GM06990 (cell line): ENCODE results near the gene EGFR.

Experiments
- DNase-seq: peaks from one replicate; pipeline ENCODE4 v3.0.0-alpha.2; 2011; ENCODE audit not compliant: insufficient read length; ENCODE audit errors: extremely low read depth
- H3K27me3 ChIP-seq: replicated peaks from 2 replicates; pipeline ENCODE4 v1.6.0; 2011; ENCODE audit warnings: low read length; ENCODE audit not compliant: control insufficient read depth, insufficient read depth
- H3K36me3 ChIP-seq: 2 replicates; pipeline ENCODE4 v1.5.1; 2011; ENCODE audit warnings: low read length; ENCODE audit not compliant: control insufficient read depth, insufficient read depth
- H3K4me3 ChIP-seq: replicated peaks from 2 replicates; pipeline ENCODE4 v1.5.1; 2011; ENCODE audit warnings: low read depth, mild to moderate bottlenecking, control low read depth, low read length
- CTCF ChIP-seq: IDR thresholded peaks from 2 replicates; pipeline ENCODE4 v1.5.1; 2011; ENCODE audit warnings: low read length, control low read depth, mild to moderate bottlenecking, inconsistent platforms; ENCODE audit not compliant: insufficient read depth, poor library complexity, severe bottlenecking

EGFR gene

GRCh38 chr7:55174456-55174855 is 155.6 kb downstream of the EGFR start:
- TF ChIP-seq CTCF = no peak
- Histone ChIP-seq H3K27me3 (no peaks in the 10 kb centered on the region), H3K4me3 (no peak overlapping the region), H3K36me3 (no peaks in the 10 kb centered on the region)
- DNase-seq = no peak

- Histone ChIP-seq H3K36me3 (no peaks in the 10 kb centered on the region), H3K27me3 (no peaks in the 10 kb centered on the region), H3K4me3 (no peak overlapping the region)
- no peak for DNase-seq
- no peak for TF ChIP-seq CTCF
Measured at GRCh38 chr7:55174856-55175255, 156.0 kb downstream of the EGFR start.

- no peak for DNase-seq
- H3K36me3 ChIP-seq = no peaks in the 10 kb centered on the region
Measured at GRCh38 chr7:55177068-55177530, 158.3 kb downstream of the EGFR start.

GRCh38 chr7:55177589-55178261 is 158.9 kb downstream of the EGFR start:
- DNase-seq = no peak
- H3K4me3 ChIP-seq = no peak overlapping the region
- no peaks in the 10 kb centered on the region for H3K27me3 ChIP-seq
- no peaks in the 10 kb centered on the region for H3K36me3 ChIP-seq
- no peak for TF ChIP-seq CTCF

More at GRCh38 chr7:55177068-55177530, 158.3 kb downstream of the EGFR start:
- H3K4me3 ChIP-seq = no peak overlapping the region
- H3K27me3 ChIP-seq = no peaks in the 10 kb centered on the region
- no peak for TF ChIP-seq CTCF

GRCh38 chr7:55178292-55178862 is 159.6 kb downstream of the EGFR start:
- no peak for TF ChIP-seq CTCF
- H3K4me3 ChIP-seq = no peak overlapping the region
- no peaks in the 10 kb centered on the region for H3K27me3 ChIP-seq
- DNase-seq = no peak
- no peaks in the 10 kb centered on the region for H3K36me3 ChIP-seq
